T47D (cell line): Measurements from ENCODE around the gene KCNIP3.

Experiments used
- DNase-seq, 2 experiments: peaks; one replicate each; pipeline versions ENCODE4 v3.0.0 to v3.0.0-alpha.2; 2011 to 2012; ENCODE audit warnings: low read depth in 1 of 2, low spot score in 1 of 2
- JUND ChIP-seq: IDR thresholded peaks from 2 replicates; pipeline ENCODE4 v1.6.1; 2012; ENCODE audit warnings: low read depth
- in situ Hi-C: cut with HindIII; loops from 2 replicates; pipeline ENCODE4 v1.10.0; 2016; ENCODE audit warnings: low sequenced_read_pairs, low pct_unique_long_range_greater_than_20kb

Gene KCNIP3

GRCh38 chr2:95381212-95382191, 84.4 kb downstream of the KCNIP3 start:
- DNase-seq, result no peak
- TF ChIP-seq JUND, result no peak
- in situ Hi-C loops, result no loop called here

GRCh38 chr2:95382192-95382591, 85.0 kb downstream of the KCNIP3 start:
- DNase-seq, result no peak
- in situ Hi-C loops, result no loop called here
- TF ChIP-seq JUND, result no peak

- in situ Hi-C loops, result no loop called here
- no peak for DNase-seq
- TF ChIP-seq JUND, result no peak
Observed at GRCh38 chr2:95382686-95383634, 85.8 kb downstream of the KCNIP3 start.

GRCh38 chr2:95383635-95384027, 86.5 kb downstream of the KCNIP3 start:
- TF ChIP-seq JUND, result no peak
- in situ Hi-C loops, result no loop called here
- DNase-seq, result no peak

- TF ChIP-seq JUND, result no peak
- in situ Hi-C loops, result no loop called here
- DNase-seq, result no peak
Observed at GRCh38 chr2:95384854-95385569, 87.9 kb downstream of the KCNIP3 start.

GRCh38 chr2:95385570-95385984, 88.4 kb downstream of the KCNIP3 start:
- no peak for DNase-seq
- in situ Hi-C loops, result no loop called here
- no peak for TF ChIP-seq JUND

- DNase-seq, result no peak
- in situ Hi-C loops, result no loop called here
- no peak for TF ChIP-seq JUND
Observed at GRCh38 chr2:95386031-95386430, 88.9 kb downstream of the KCNIP3 start.

- in situ Hi-C loops, result no loop called here
- no peak for DNase-seq
- no peak for TF ChIP-seq JUND
Observed at GRCh38 chr2:95387358-95387757, 90.2 kb downstream of the KCNIP3 start.

- no peak for DNase-seq
- in situ Hi-C loops, result no loop called here
- TF ChIP-seq JUND, result no peak
Observed at GRCh38 chr2:95388091-95388692, 91.0 kb downstream of the KCNIP3 start.

- no peak for DNase-seq
- in situ Hi-C loops, result no loop called here
- TF ChIP-seq JUND, result no peak
Observed at GRCh38 chr2:95388856-95389244, 91.7 kb downstream of the KCNIP3 start.

GRCh38 chr2:95389245-95390119, 92.3 kb downstream of the KCNIP3 start:
- DNase-seq, result peak; percentile 41 to 60
- in situ Hi-C loops, result no loop called here
- no peak for TF ChIP-seq JUND
